HEK293T (cell line): ENCODE results near the gene TMEM178B.
"Not testable (repeated sequence)": the region's sequence is repeated elsewhere in the genome, so short reads cannot be mapped to it uniquely, and the experiment has no call there.

Experiments used
- CTCF ChIA-PET: fragments of 350-600 bp; formaldehyde crosslinking; extraction: SDS; loops from one replicate; lab custom pipeline; 2021; ENCODE audit warnings: antibody characterized with exemption, inconsistent platforms; lab: Yijun Ruan, JAX
- POLR2A ChIA-PET: fragments of 350-600 bp; formaldehyde crosslinking; extraction: SDS; loops from one replicate; lab custom pipeline; 2020; ENCODE audit warnings: antibody characterized with exemption, inconsistent platforms; lab: Yijun Ruan, JAX
- DNase-seq: peaks from one replicate; pipeline ENCODE4 v3.0.0; 2012; ENCODE audit warnings: mixed read lengths; ENCODE audit errors: extremely low spot score
- ARNT ChIP-seq: fragments of 450-650 bp; IDR thresholded peaks from 2 replicates; pipeline ENCODE4 v1.6.1; 2017; ENCODE audit warnings: mild to moderate bottlenecking
- BHLHE40 ChIP-seq: fragments of 450-650 bp; IDR thresholded peaks from 2 replicates; pipeline ENCODE4 v1.6.1; 2016; ENCODE audit warnings: mild to moderate bottlenecking, moderate library complexity, borderline replicate concordance
- CTBP1 ChIP-seq: fragments of 450-650 bp; IDR thresholded peaks from 2 replicates; pipeline ENCODE4 v1.6.1; 2016; ENCODE audit warnings: borderline replicate concordance
- ELF4 ChIP-seq: fragments of 450-650 bp; IDR thresholded peaks from 2 replicates; pipeline ENCODE4 v1.6.1; 2017; ENCODE audit warnings: antibody characterized with exemption
- FOXA1 ChIP-seq: fragments of 450-650 bp; IDR thresholded peaks from 2 replicates; pipeline ENCODE4 v1.6.1; 2016; ENCODE audit warnings: mild to moderate bottlenecking
- FOXK2 ChIP-seq: fragments of 450-650 bp; IDR thresholded peaks from 2 replicates; pipeline ENCODE4 v1.6.1; 2016; ENCODE audit warnings: mild to moderate bottlenecking
- FOXM1 ChIP-seq: fragments of 450-650 bp; IDR thresholded peaks from 2 replicates; pipeline ENCODE4 v1.6.1; 2017; ENCODE audit warnings: mild to moderate bottlenecking, borderline replicate concordance
- HDGF ChIP-seq: fragments of 450-650 bp; IDR thresholded peaks from 2 replicates; pipeline ENCODE4 v1.6.1; 2017; ENCODE audit warnings: antibody characterized with exemption, borderline replicate concordance
- L3MBTL2 ChIP-seq: fragments of 450-650 bp; conservative IDR thresholded peaks from 2 replicates; pipeline ENCODE4 v1.6.1; 2016; ENCODE audit warnings: mild to moderate bottlenecking
- LEF1 ChIP-seq: fragments of 450-650 bp; IDR thresholded peaks from 2 replicates; pipeline ENCODE4 v1.6.1; 2017; ENCODE audit warnings: mild to moderate bottlenecking, borderline replicate concordance
- NFRKB ChIP-seq: fragments of 450-650 bp; IDR thresholded peaks from 2 replicates; pipeline ENCODE4 v1.6.1; 2016; ENCODE audit warnings: mild to moderate bottlenecking, moderate library complexity
- PKNOX1 ChIP-seq: fragments of 450-650 bp; IDR thresholded peaks from 2 replicates; pipeline ENCODE4 v1.6.1; 2016
- SP1 ChIP-seq: fragments of 450-650 bp; IDR thresholded peaks from 2 replicates; pipeline ENCODE4 v1.6.1; 2017
- SUZ12 ChIP-seq: fragments of 450-650 bp; IDR thresholded peaks from 2 replicates; pipeline ENCODE4 v1.6.1; 2016; ENCODE audit warnings: mild to moderate bottlenecking
- TARDBP ChIP-seq: fragments of 450-650 bp; IDR thresholded peaks from 2 replicates; pipeline ENCODE4 v1.6.1; 2016
- ZNF384 ChIP-seq: fragments of 450-650 bp; IDR thresholded peaks from 2 replicates; pipeline ENCODE4 v1.6.1; 2016

Gene TMEM178B

GRCh38 chr7:141079219-141079618 lies 5.4 kb downstream of the TMEM178B start:
- DNase-seq = no peak
- CTCF ChIA-PET = no interaction called here
- POLR2A ChIA-PET = no interaction called here
- TF ChIP-seq SUZ12 = no peak
- TF ChIP-seq BHLHE40 = no peak
- no peak for TF ChIP-seq TARDBP
- no peak for TF ChIP-seq CTBP1
- TF ChIP-seq ARNT = no peak
- no peak for TF ChIP-seq FOXK2

- POLR2A ChIA-PET, CTCF ChIA-PET, DNase-seq: not testable (repeated sequence)
These were observed 15.6 kb downstream of the TMEM178B start for GRCh38 chr7:141089490-141089889.

- no peak for DNase-seq
- TF ChIP-seq ARNT (no peak), ZNF384 (no peak), CTBP1 (no peak), ELF4 (no peak), FOXA1 (no peak)
- POLR2A ChIA-PET = no interaction called here
- CTCF ChIA-PET = interaction anchor here (0.6 kb wide), 1 partner anchor 1045 kb away, joined by 3 read pairs; no protein-coding TSS in a partner anchor
These were observed 20.6 kb downstream of the TMEM178B start for GRCh38 chr7:141094336-141095070.

GRCh38 chr7:141097430-141097829 lies 23.6 kb downstream of the TMEM178B start:
- TF ChIP-seq ARNT = no peak
- TF ChIP-seq SP1 = no peak
- no peak for TF ChIP-seq L3MBTL2
- no peak for TF ChIP-seq HDGF
- no peak for TF ChIP-seq CTBP1
- no peak for TF ChIP-seq TARDBP
- TF ChIP-seq FOXM1 = no peak
- no peak for TF ChIP-seq ELF4
- no peak for TF ChIP-seq SUZ12
- no peak for TF ChIP-seq PKNOX1
- no peak for TF ChIP-seq NFRKB
- ChIA-PET CTCF (interaction anchor here (0.7 kb wide), 1 partner anchor 553 kb away, joined by 4 read pairs; no protein-coding TSS in a partner anchor), POLR2A (no interaction called here)
- DNase-seq = no peak

- DNase-seq = no peak
- TF ChIP-seq LEF1 = no peak
- no peak for TF ChIP-seq PKNOX1
- no peak for TF ChIP-seq ARNT
- TF ChIP-seq NFRKB = no peak
- no peak for TF ChIP-seq FOXM1
- TF ChIP-seq SUZ12 = no peak
- POLR2A ChIA-PET = interaction anchor here (0.6 to 0.9 kb wide), 2 partner anchors 30 to 88 kb away, joined by 3 read pairs; no protein-coding TSS in a partner anchor
- CTCF ChIA-PET = no interaction called here
These were observed 28.6 kb downstream of the TMEM178B start for GRCh38 chr7:141102436-141102835.

- no peak for TF ChIP-seq NFRKB
- no peak for TF ChIP-seq FOXM1
- TF ChIP-seq LEF1 = no peak
- TF ChIP-seq PKNOX1 = no peak
- no peak for TF ChIP-seq L3MBTL2
- no peak for TF ChIP-seq SP1
- no peak for TF ChIP-seq HDGF
- TF ChIP-seq SUZ12 = no peak
- no peak for TF ChIP-seq ZNF384
- TF ChIP-seq TARDBP = no peak
- no peak for TF ChIP-seq BHLHE40
- TF ChIP-seq CTBP1 = no peak
- no peak for DNase-seq
- POLR2A ChIA-PET = no interaction called here
- CTCF ChIA-PET = no interaction called here
These were observed 30.1 kb downstream of the TMEM178B start for GRCh38 chr7:141103847-141104429.

- DNase-seq = no peak
- TF ChIP-seq NFRKB (no peak), SUZ12 (no peak), PKNOX1 (no peak), FOXK2 (no peak), ELF4 (no peak), SP1 (no peak), ARNT (no peak), HDGF (no peak), BHLHE40 (no peak), LEF1 (no peak), L3MBTL2 (no peak), TARDBP (no peak), FOXA1 (no peak), ZNF384 (no peak), CTBP1 (no peak), FOXM1 (no peak)
- POLR2A ChIA-PET = no interaction called here
- CTCF ChIA-PET = no interaction called here
These were observed 39.3 kb downstream of the TMEM178B start for GRCh38 chr7:141113131-141113530.
